HT-29 (cell line): ENCODE results near the gene MAN1B1. TPM values are rescaled to one million over a fixed set of nuclear protein-coding genes. Genes with fewer than 3 reads are reported as not detected.
A peak's percentile ranks its signal among the peaks of the same experiment; 100 is the strongest.

Experiments
- DNase-seq: peaks from one replicate; pipeline ENCODE4 v3.0.0-alpha.2; 2015; ENCODE audit warnings: low spot score
- total RNA-seq: library from RNA; depleted of rRNA; stranded (reverse); fragments of >200 nt; shearing (Covaris generic); gene quantifications from 2 replicates; pipeline ENCODE4 v1.2.3, GENCODE V29; 2014

Gene MAN1B1
- total RNA-seq, 1 experiment from 2014 or later: 104 TPM

DNA sequence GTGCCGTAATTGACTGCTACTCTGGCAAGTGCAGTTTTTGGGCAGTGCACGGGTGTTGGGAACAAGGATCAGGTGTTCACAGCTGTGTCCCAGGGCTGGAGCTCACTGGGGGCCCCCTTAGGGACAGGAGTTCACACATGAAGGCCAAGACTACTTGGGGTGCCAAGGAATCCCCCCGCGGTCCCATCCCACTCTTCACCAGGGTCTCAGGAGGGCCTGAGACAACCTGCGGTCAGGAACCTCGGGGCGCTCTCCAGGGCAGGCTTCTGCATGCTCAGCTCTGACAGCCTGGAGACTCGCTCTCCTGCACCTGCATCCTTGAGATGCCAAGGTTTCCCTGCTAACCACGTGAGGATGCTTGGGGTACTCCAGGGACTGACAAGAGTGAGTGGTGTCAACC, 2.3 kb upstream of the MAN1B1 start:
- no peak for DNase-seq

DNA sequence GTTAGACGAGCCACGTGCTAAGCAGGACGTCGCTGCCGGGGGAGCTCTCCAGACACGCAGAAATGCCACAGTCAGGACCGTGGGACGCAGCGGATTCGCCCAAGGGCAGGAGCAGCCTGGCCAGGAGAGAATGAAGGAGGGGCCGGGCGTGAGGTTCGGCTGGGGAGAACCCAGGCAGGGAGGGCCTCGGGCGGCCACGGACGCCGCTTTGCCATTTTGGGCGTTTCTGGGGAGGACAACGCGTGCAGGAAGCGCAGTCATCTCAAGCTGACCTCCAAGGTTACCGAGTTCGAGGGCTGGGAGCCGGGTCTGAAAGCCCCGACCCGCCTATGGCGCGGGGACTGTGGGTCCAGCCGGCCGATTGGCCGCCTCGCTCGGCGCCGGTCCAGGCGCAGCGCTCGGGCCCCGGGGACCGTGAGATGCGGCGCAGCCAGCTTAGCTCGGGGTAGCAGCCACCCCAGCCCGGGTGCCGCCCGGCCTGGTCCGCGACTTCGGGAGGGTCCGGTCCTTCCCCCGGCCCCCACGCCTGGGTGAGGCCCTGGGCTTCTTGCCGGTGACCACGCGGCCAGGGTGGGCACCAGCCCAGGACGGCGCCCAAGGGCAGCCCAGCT, 760 bp upstream of the MAN1B1 start:
- peak; percentile 51 for DNase-seq

DNA sequence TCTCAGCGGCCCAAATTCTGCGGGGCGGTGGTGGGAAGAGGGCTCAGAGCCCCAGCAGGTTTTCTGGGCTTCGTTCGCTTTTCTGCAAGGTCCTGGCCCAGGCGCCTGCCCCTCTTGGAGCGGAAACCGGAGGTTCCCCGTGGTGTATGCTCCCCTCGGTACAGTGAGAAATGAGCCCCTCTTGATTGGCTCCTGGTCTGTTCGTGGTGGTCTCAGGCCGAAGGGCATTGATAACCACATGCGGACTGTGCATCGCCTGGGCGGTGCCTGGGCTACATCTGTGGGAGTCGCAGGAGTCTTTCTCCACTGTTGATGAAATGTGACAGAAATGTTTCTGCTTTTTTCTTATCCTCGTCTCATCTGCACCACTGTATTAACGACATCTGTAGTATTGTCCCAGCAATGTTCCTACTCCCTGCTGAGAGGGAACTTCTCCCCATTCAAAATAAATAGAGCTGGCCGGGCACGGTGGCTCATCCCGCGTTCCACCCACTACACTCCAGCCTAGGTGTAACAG, 682 bp downstream of the MAN1B1 start:
- DNase-seq: no peak

DNA sequence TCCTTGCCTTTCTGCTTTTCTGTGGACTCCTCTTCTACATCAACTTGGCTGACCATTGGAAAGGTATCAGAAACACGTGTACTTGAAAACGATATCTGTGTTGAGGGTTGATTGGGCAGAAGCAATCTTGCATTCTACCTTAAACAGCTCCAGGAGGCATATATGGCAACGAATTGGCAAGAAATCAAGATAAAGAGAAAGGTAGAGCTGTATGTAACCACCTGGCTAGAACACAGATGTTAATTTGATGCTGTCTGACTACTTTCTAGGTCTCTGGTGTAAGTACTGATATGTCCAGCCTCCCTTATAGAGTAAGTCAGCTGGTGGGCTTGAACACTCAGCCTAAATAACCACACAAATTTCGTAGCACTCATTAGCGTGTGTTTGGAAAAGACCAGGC, 1.3 kb downstream of the MAN1B1 start:
- no peak for DNase-seq

DNA sequence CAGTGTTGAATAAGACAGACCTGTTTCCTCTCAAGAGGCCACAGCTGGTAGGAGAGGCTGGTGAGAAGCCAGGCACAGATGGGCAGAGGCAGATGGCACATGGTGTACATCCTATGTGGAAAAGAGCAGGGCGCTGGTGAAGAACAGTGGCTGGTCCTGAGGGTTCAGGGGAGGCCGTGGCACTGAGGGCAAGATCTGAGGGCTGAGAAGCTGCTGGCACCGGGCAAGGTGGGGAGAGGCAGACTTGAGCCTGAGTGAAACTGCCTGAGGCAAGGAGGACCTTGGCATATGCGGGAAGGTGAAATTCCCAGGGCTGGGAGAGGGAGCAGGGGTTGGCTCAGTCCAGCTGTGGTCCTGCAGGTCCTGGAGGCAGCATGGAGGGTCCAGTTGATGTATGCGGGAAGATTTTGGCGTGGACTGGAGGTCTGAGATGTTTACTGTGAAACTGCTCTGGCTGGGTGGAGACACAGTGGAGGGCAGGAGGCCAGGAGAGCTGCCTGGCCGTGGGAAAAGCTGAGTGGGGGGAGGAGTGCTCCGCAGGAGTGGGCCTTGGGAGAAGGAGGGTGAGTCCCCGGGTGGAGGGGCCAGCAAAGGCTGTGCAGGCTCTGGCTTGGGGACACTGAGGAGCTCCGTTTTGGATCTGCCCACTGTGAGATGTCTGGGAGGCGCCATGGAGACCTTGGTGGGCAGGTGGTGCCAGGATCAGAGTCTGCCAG, 2.6 kb downstream of the MAN1B1 start:
- no peak for DNase-seq

DNA sequence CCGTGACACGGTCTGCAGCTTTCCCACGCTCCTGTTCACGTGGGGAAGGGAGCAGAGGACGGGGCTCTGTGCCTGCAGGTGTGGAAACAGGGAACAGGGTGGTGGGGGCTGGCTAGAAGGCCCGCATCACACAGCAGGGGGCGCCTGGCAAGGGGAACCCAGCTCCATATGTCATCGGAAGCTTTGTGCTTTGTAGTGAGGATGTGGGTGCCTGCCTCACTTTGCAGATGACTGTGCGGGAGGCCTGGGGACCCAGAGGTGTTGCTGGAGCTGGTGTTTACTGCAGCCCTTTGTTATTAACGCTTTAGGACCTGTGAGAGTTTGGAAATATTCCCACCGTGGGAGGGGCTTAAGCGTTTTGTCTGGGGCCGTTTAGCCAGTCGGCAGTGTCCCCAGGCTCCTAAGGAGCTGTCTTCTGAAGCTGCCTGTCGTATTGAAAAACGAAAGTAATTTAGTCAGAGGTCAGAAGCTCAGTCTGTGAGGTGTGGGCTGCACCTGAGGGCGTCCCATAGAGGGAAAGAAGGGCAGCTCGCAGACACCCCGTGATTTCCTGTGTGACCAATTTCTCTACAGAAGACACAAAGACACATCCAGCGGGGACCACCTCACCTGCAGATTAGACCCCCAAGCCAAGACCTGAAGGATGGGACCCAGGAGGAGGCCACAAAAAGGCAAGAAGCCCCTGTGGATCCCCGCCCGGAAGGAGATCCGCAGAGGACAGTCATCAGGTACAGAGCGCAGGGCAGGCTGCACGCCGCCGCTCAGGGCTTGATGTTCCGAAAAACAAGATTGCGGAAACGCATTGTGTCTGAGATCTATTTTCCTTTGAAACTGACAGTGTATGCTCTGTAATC, 9.1 kb downstream of the MAN1B1 start:
- no peak for DNase-seq

DNA sequence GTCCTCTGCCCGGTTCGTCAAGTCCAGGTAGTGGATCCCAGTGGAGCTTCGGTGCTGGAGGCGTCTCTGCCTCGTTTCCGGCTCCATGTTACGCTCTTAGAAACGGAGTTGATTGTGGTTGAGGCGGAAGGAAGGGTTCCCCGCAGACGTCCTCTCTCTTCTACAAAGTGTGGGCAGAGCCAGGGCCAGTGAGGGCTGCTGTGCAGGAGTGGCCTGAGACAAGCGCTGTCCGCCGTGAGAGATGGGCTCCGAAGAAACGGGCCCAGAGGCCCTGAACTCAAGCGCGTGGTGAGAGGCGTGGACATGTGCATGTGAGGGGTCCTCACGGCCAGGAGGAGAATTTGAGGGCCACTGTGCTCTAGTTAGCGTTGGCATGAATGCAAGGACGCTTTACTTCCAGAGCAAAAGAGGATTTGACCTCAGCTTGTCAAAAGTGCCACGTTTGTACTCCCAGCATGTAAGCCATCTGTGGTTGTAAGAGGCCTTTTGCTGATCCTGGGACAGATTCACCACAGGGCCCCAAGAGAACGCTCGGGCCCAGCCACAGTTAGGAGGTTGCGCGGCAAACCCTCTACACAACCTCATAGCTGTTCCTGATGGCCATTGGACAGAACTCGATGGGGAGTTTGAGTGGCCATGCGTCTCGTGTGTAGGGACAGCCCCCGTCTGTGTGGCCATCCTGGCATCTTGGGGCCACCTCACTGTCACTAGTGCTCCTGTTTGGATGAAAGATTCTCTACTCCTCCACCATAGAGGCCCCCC, 10.2 kb downstream of the MAN1B1 start:
- no peak for DNase-seq

DNA sequence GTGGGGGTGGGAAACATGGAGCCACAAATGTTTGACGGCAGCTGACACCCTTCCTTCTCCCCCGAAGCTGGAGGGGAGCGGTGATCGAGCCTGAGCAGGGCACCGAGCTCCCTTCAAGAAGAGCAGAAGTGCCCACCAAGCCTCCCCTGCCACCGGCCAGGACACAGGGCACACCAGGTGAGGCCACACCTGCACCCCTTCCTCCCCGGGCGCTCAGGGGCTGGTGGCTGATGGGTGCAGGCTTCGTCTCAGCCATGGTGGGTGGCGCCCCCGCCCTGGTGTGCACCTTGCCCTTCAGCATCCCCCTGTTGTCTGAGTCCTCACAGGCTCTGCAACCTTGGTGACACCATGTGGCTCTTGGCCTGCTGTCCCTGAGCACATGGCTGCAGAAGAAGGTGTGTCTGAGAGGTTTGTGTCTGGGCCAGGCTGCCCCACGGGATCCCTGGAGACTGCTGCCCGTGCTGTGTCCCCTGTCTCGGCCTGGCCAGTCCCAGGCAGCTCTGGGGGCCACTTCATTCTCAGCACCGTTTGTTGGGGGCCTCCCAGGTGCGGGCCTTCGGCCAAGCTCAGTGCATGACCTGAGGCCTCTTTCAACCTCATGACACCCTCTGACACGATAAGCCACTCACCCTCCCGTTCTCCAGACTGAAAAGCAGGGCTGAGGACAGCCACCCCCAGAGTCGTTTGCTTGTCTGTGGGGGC, 11.1 kb downstream of the MAN1B1 start:
- DNase-seq: no peak

DNA sequence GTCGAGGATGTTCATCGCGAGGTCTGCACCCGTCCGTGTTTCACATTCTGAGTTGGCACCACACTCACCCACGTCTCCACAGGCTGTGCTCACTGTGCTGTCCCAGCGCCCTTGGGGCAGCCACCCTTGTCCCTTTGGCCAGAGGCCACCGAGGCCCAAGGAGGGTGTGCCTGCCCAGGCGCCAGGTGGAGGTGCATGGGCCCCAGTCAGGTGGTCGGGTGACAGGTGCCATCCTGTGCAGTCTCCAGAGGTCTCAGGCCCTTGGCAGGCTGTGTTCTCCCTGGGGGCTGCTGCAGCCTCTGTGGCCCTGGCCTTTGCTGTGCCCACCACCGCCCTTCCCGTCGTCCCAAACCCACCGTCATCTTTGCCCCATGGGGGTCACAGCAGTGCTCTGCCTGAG, 12.4 kb downstream of the MAN1B1 start:
- no peak for DNase-seq

DNA sequence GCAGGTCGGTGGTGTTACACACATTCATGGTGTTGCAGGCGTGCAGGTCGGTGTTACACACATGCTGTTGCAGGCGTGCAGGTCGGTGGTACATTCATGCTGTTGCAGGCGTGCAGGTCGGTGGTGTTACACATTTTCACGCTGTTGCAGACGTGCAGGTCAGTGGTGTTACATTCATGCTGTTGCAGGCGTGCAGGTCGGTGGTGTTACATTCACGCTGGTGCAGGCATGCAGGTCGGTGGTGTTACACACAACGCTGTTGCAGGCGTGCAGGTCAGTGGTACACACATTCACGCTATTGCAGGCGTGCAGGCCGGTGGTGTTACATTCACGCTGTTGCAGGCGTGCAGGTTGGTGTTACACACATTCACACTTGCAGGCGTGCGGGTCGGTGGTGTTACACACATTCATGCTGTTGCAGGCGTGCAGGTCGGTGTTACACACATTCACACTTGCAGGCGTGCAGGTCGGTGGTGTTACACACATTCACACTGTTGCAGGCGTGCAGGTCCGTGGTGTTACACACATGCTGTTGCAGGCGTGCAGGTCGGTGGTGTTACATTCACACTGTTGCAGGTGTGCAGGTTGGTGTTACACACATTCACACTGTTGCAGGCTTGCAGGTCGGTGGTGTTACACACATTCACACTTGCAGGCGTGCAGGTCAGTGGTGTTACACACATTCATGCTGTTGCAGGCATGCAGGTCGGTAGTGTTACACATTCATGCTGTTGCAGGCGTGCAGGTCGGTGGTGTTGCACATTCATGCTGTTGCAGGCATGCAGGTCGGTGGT, 16.6 kb downstream of the MAN1B1 start:
- no peak for DNase-seq

DNA sequence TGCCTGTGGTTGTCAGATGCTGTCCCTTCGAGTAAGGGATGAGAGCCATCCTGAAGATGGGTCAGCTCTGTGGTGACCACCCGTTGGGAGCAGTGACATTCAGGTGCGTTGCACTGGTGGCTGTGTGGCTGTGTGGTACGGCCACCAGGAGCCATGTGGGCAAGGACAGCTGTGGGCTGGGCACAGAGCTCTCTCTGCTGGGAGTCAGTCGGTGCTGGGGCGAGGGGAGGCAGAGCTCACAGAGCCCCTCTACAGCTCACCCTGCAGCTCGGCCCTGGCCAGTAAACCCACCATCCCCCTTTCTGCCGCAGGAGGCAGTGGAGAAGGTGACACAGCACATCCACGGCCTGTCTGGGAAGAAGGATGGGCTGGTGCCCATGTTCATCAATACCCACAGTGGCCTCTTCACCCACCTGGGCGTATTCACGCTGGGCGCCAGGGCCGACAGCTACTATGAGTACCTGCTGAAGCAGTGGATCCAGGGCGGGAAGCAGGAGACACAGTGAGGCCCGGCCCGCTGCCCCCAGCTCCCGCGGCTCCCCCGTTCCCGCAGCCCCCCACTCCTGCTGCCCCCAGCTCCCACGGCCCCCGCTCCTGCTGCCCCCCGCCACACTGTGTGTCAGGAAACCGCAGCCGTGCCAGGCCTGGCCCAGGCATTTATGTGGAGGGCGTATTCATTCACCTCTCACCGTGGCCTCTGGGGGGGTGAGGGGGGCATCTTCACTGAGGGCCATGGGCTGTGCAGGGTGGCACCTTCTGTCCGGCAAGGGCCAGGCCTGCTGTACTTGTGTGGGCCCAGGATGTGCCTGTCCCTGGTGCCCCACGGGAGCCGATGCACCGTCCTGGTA, 19.3 kb downstream of the MAN1B1 start:
- no peak for DNase-seq

DNA sequence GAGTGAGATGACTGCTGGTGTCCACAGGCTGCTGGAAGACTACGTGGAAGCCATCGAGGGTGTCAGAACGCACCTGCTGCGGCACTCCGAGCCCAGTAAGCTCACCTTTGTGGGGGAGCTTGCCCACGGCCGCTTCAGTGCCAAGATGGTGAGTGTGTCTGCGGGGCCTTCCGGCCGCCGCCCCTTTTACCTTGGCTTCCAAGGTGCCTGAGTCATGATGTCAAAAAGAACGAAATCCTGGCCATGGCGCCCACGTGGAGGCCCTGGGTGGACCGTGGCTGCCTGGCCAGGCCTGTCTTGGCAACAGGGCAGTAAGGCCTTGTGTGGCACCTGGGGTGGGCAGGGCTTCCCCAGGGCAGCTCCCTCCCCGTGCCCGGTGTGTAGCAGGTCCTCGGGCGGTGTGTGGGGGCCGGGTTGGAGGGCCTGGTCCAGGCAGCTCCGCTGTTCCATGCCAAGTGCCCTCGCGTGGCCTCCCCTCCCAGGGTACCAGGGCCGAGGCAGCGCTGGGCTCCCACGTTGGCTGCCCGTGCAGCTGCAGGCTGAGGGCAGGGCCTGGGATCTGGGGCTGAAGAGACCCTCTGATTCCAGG, 20.0 kb downstream of the MAN1B1 start:
- DNase-seq: no peak

DNA sequence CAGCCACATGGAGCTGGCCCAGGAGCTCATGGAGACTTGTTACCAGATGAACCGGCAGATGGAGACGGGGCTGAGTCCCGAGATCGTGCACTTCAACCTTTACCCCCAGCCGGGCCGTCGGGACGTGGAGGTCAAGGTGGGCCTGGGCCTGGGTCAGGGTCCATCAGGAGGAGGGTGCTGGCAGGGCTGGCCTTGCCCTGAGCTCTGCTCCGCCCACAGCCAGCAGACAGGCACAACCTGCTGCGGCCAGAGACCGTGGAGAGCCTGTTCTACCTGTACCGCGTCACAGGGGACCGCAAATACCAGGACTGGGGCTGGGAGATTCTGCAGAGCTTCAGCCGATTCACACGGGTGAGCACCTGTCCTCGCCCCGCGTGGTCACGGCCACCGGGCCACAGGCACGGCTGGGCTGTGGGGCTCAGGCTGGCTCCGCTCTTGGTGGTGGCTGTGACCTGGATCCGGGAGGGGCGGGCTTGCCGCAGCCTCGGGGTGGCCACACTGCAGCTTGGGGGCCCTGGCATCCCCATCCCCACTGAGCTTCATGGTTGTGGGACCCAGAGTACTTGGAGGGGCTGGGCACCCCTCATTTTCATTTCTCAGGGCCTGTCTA, 20.6 kb downstream of the MAN1B1 start:
- no peak for DNase-seq

DNA sequence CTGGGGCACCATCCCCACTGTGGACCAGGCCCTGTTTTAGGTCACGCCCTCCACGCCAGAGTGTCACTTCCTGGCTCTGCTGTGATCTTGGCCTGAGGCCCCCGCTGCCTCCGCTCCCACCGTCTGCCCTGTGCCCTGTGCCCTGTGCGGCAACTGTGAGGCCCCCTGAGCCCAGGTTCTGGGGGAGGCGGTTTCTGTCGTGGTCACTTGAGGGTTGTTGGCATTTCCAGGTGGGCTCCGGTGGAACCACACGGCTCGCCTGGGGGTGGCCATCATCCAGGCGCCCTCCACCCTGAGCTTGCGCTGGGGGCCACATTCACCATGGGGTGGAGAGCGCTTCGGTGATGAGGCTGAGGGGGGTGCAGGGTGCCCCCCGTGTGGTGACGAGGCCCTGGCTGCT, 21.2 kb downstream of the MAN1B1 start:
- no peak for DNase-seq

DNA sequence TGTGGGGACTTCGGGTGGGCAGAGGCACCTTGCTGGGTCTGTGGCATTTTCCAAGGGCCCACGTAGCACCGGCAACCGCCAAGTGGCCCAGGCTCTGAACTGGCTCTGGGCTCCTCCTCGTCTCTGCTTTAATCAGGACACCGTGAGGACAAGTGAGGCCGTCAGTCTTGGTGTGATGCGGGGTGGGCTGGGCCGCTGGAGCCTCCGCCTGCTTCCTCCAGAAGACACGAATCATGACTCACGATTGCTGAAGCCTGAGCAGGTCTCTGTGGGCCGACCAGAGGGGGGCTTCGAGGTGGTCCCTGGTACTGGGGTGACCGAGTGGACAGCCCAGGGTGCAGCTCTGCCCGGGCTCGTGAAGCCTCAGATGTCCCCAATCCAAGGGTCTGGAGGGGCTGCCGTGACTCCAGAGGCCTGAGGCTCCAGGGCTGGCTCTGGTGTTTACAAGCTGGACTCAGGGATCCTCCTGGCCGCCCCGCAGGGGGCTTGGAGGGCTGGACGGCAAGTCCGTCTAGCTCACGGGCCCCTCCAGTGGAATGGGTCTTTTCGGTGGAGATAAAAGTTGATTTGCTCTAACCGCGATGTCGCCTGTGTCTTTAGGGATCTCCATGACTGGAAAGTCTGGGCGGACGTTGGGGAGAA, 21.9 kb downstream of the MAN1B1 start:
- no peak for DNase-seq

DNA sequence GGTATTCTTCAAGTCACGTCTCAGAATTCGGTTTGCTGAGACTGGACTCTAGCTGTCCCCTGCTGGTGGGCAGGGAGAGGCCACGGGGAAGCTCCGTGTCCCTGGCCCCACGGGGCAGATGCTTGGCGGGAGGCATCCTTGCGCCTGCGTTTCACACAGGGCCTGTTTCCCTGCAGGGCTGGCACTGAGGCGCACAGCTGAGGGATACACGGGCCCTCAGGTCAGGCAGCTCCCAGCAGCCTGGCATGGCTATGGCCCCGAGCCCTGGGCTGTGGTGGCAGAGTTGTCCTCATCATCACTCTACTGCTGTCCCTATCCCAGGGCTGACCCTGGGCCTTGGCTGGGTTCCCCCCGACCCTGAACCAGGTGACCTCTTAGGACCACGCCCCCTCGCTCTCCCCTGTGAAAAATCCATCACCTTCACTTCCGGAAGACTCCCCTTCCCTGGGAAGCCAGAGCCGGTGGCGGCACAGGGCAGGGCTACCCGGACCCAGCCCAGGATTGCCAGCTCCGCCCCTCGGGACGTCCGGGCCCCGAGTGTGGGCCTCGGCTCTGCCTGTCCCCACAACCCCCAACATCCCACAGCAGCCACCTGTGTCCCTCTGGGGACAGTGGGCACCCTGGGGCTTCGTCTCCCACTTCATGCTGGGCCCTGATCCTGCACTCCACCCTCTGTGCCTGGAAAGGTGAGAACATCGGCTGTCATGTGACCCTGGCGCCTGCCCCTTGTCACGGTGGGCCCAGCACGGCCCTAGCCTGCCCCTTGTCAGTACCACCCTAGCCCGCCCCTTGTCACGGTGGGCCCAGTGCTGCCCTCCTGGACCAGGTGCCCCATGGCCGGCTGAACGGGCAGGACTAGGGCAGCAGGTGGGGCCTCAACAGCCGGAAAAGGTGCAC, 22.7 kb downstream of the MAN1B1 start:
- DNase-seq: no peak
